Endodermal cell (in vitro differentiated cells): ENCODE results near the gene FBXO33. TPM values are rescaled to one million over a fixed set of nuclear protein-coding genes. Genes with fewer than 3 reads are reported as not detected.

Experiments used
- DNase-seq: peaks from one replicate; pipeline ENCODE4 v3.0.0-alpha.2; 2017
- H3K27ac ChIP-seq: 2 replicates; pipeline ENCODE4 v1.5.1; 2013; ENCODE audit warnings: mild to moderate bottlenecking, low read depth, low read length, moderate library complexity
- H3K27me3 ChIP-seq: 2 replicates; pipeline ENCODE4 v1.6.1; 2013; ENCODE audit warnings: mild to moderate bottlenecking, low read length, moderate library complexity; ENCODE audit not compliant: insufficient read depth, control insufficient read depth, poor library complexity, severe bottlenecking
- H3K36me3 ChIP-seq: 2 replicates; pipeline ENCODE4 v1.7.0; 2013; ENCODE audit warnings: mild to moderate bottlenecking, low read length, moderate library complexity; ENCODE audit not compliant: control insufficient read depth, insufficient read depth
- H3K4me1 ChIP-seq: one replicate; pipeline ENCODE4 v1.7.0; 2013; ENCODE audit warnings: low read length; ENCODE audit not compliant: control insufficient read depth, insufficient read depth
- H3K4me3 ChIP-seq: 2 replicates; pipeline ENCODE4 v1.5.1; 2013; ENCODE audit warnings: mild to moderate bottlenecking, low read length, moderate library complexity
- H3K9ac ChIP-seq: 2 replicates; pipeline ENCODE4 v1.6.1; 2013; ENCODE audit warnings: mild to moderate bottlenecking, low read length, moderate library complexity; ENCODE audit not compliant: poor library complexity, severe bottlenecking; ENCODE audit errors: extremely low read depth
- H3K9me3 ChIP-seq: 2 replicates; pipeline ENCODE4 v1.6.1; 2013; ENCODE audit warnings: mild to moderate bottlenecking, low read length, moderate library complexity; ENCODE audit not compliant: control insufficient read depth
- H3K27ac Mint-ChIP-seq: 2 replicates; pipeline ENCODE4 v1.8.0; 2020; ENCODE audit warnings: mixed read lengths
- H3K27me3 Mint-ChIP-seq: 2 replicates; pipeline ENCODE4 v1.8.0; 2021; ENCODE audit warnings: mild to moderate bottlenecking, mixed read lengths; ENCODE audit not compliant: insufficient read depth
- H3K36me3 Mint-ChIP-seq: 2 replicates; pipeline ENCODE4 v1.8.0; 2020; ENCODE audit warnings: low read depth, mixed read lengths
- H3K4me1 Mint-ChIP-seq: 2 replicates; pipeline ENCODE4 v1.8.0; 2020; ENCODE audit warnings: mixed read lengths
- H3K4me3 Mint-ChIP-seq: 2 replicates; pipeline ENCODE4 v1.8.0; 2020; ENCODE audit warnings: mild to moderate bottlenecking, moderate library complexity, mixed read lengths
- H3K9me3 Mint-ChIP-seq: 2 replicates; pipeline ENCODE4 v1.8.0; 2020; ENCODE audit warnings: mild to moderate bottlenecking, mixed read lengths
- WGBS, 2 experiments: methylation state at CpG; one replicate each; pipeline versions ENCODE4 v1.1.5 to v1.1.7; 2013; ENCODE audit warnings: missing lambda C conversion rate in 2 of 2, mixed read lengths in 1 of 2; ENCODE audit not compliant: insufficient coverage in 1 of 2, insufficient read length in 1 of 2; 5-methylcytosine and 5-hydroxymethylcytosine counted together
- total RNA-seq, 2 donors: library from RNA; stranded (reverse); fragmentation: NEBNext Ultra II Directional in 1 of 2; extraction: Animal tissue kit (Norgen Biotek cat#: 25700) in 1 of 2; gene quantifications; 2 replicates in 1 of 2; 3 replicates in 1 of 2; pipeline ENCODE4 v1.2.1, GENCODE V29; 2021
- TF ChIP-seq, protein P1 (sequence below): fragments of 200-600 bp; sonication (generic); conservative IDR thresholded peaks from 2 replicates; pipeline ENCODE4 v1.5.0; 2021; ENCODE audit warnings: antibody characterized with exemption, mild to moderate bottlenecking

The FBXO33 gene
- total RNA-seq, 2 donors from 2014 or later = 10.2 to 12.8 TPM

DNA sequence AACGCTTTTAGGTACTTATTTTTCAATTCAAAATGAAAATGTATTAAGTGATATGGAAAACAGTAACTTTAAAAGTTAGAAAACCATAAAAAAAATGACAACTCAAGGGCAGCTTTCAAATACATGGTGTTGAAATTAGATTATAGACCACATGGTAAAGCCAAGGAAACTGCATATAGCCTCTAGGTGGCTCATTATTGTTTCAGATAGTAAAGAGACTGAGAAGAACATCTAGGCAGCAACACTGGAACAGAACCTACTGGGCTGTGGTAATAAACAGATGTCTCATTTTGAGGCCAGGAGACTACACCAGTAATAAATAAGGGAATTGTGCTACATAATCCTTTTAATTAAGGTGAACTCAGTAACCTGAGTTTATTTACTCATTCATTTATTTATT, 13.0 kb downstream of the FBXO33 start:
- DNase-seq = no peak
- Mint-ChIP-seq H3K9me3 (peaks cover 30% of the 10 kb centered on the region), H3K4me1 (no peaks in the 10 kb centered on the region), H3K27me3 (no peaks in the 10 kb centered on the region), H3K27ac (no peak overlapping the region), H3K36me3 (peaks cover 22% of the 10 kb centered on the region), H3K4me3 (no peak overlapping the region)
- Histone ChIP-seq H3K27ac (no peak overlapping the region), H3K9me3 (peaks cover 34% of the 10 kb centered on the region), H3K4me1 (no peaks in the 10 kb centered on the region), H3K4me3 (no peak overlapping the region), H3K36me3 (peaks cover 6% of the 10 kb centered on the region), H3K27me3 (no peaks in the 10 kb centered on the region), H3K9ac (no peak overlapping the region)
- WGBS, 2 experiments = 88% methylated on average over 1 of the region's 1 CpG; no CpG with 5 or more reads in 1 of the 2 experiments
- TF ChIP-seq, protein P1, sequence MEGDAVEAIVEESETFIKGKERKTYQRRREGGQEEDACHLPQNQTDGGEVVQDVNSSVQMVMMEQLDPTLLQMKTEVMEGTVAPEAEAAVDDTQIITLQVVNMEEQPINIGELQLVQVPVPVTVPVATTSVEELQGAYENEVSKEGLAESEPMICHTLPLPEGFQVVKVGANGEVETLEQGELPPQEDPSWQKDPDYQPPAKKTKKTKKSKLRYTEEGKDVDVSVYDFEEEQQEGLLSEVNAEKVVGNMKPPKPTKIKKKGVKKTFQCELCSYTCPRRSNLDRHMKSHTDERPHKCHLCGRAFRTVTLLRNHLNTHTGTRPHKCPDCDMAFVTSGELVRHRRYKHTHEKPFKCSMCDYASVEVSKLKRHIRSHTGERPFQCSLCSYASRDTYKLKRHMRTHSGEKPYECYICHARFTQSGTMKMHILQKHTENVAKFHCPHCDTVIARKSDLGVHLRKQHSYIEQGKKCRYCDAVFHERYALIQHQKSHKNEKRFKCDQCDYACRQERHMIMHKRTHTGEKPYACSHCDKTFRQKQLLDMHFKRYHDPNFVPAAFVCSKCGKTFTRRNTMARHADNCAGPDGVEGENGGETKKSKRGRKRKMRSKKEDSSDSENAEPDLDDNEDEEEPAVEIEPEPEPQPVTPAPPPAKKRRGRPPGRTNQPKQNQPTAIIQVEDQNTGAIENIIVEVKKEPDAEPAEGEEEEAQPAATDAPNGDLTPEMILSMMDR = peak; percentile 33

DNA sequence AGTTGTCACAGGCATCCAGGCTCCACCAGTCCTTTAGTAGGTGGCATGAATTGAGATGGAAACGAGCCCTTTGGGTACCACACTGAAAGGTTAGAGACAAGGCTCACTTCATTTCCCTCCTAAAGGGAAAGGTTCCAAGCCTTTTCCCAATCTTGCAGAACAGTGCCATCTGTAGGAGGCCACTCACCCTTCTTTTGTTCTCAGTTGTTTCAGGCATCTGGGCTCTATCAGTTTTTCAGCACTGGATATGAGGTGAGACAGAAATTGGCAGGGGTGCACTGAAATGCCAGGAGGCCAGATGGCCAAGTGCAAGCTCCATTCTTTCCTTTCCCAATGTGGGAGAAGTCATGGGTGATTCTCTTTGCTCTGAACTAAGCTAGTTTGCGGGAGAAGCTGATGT, 15.2 kb downstream of the FBXO33 start:
- Histone ChIP-seq H3K27ac (no peak overlapping the region), H3K27me3 (no peaks in the 10 kb centered on the region), H3K9ac (no peak overlapping the region), H3K36me3 (peaks cover 6% of the 10 kb centered on the region), H3K4me3 (peak overlapping the region; percentile 19), H3K9me3 (peaks cover 47% of the 10 kb centered on the region), H3K4me1 (no peaks in the 10 kb centered on the region)
- Mint-ChIP-seq H3K27ac (no peak overlapping the region), H3K4me3 (no peak overlapping the region), H3K9me3 (peaks cover 40% of the 10 kb centered on the region), H3K27me3 (no peaks in the 10 kb centered on the region), H3K4me1 (no peaks in the 10 kb centered on the region), H3K36me3 (peaks cover 26% of the 10 kb centered on the region)
- DNase-seq = peak; percentile 81
- TF ChIP-seq, protein P1 = peak; percentile 66
- 82 to 100% methylated on average over 1 to 2 of the region's 2 CpGs for WGBS, 2 experiments

DNA sequence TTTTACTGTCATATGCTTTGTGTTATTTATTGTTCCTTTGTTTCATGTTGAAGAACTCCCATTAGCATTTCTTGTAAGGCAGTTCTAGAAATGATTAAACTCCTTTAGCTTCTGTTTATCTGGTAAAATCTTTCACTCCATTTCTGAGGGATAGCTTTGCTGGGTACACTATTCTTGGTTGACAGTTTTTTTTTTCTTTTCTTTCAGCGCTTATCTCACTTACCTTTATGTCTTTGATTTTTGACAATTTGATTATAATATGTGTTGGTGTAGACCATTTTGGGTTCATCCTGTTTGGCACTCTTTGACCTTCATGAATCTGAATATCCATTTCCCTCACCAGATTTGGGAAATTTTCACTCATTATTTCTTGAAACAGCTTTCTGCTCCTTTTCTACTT, 16.2 kb downstream of the FBXO33 start:
- Histone ChIP-seq H3K36me3 (peaks cover 6% of the 10 kb centered on the region), H3K4me1 (no peaks in the 10 kb centered on the region), H3K27ac (no peak overlapping the region), H3K27me3 (no peaks in the 10 kb centered on the region), H3K9me3 (peaks cover 50% of the 10 kb centered on the region), H3K4me3 (no peak overlapping the region), H3K9ac (no peak overlapping the region)
- H3K4me3 Mint-ChIP-seq = no peak overlapping the region
- H3K9me3 Mint-ChIP-seq = peaks cover 47% of the 10 kb centered on the region
- DNase-seq = no peak
- WGBS, 2 experiments = no CpG with 5 or more reads among the region's 1 CpG
- TF ChIP-seq, protein P1 = no peak
- no peak overlapping the region for H3K27ac Mint-ChIP-seq
- H3K36me3 Mint-ChIP-seq = peaks cover 30% of the 10 kb centered on the region
- H3K27me3 Mint-ChIP-seq = no peaks in the 10 kb centered on the region
- no peaks in the 10 kb centered on the region for H3K4me1 Mint-ChIP-seq
